ENCODE results near the gene PGC.
A peak's percentile ranks its signal among the peaks of the same experiment; 100 is the strongest.

GRCh38 chr6:41705996-41706835, 41.0 kb downstream of the PGC start:
- peak; percentile 51 to 88 (median 78) for TF ChIP-seq CTCF (IDR thresholded peaks at IDR 0.05 in 8 of 11, conservative IDR thresholded peaks at IDR 0.05 in 3 of 11)
- TF ChIP-seq POLR2AphosphoS5 (IDR thresholded peaks at IDR 0.05) = peak; percentile 74 to 84 (median 77)
- no peak for TF ChIP-seq POLR2A (IDR thresholded peaks at IDR 0.05)
